Measurements from ENCODE around the gene ORM1. TPM values are rescaled to one million over a fixed set of nuclear protein-coding genes. Genes with fewer than 3 reads are reported as not detected.
"Not testable (repeated sequence)": the region's sequence is repeated elsewhere in the genome, so short reads cannot be mapped to it uniquely, and the experiment has no call there.

The ORM1 gene
- total RNA-seq, 1 experiment from 2014 or later = not detected

GRCh38 chr9:114333718-114334117 is 10.8 kb downstream of the ORM1 start:
- H3K27me3 Mint-ChIP-seq (ENCODE audit: insufficient read depth, unreplicated experiment); H3K9me3 Mint-ChIP-seq (ENCODE audit: unreplicated experiment); H3K4me3 Mint-ChIP-seq (ENCODE audit: unreplicated experiment); DNase-seq (ENCODE audit: unreplicated experiment); POLR2A ChIA-PET; H3K4me1 Mint-ChIP-seq (ENCODE audit: insufficient read depth, unreplicated experiment); H3K27ac Mint-ChIP-seq (ENCODE audit: low read depth, unreplicated experiment); H3K36me3 Mint-ChIP-seq (ENCODE audit: insufficient read depth, unreplicated experiment); BruUV-seq (replicated peaks); CTCF ChIA-PET; intact Hi-C loops (cut with micrococcal nuclease): not testable (repeated sequence)

GRCh38 chr9:114334490-114334889 is 11.6 kb downstream of the ORM1 start:
- Mint-ChIP-seq H3K27ac (ENCODE audit: low read depth, unreplicated experiment) (no peak overlapping the region), H3K27me3 (ENCODE audit: insufficient read depth, unreplicated experiment) (no peaks in the 10 kb centered on the region), H3K4me1 (ENCODE audit: insufficient read depth, unreplicated experiment) (no peaks in the 10 kb centered on the region), H3K9me3 (ENCODE audit: unreplicated experiment) (no peaks in the 10 kb centered on the region), H3K36me3 (ENCODE audit: insufficient read depth, unreplicated experiment) (no peaks in the 10 kb centered on the region), H3K4me3 (ENCODE audit: unreplicated experiment) (no peak overlapping the region)
- DNase-seq (ENCODE audit: unreplicated experiment) = no peak
- no TSS peak for BruUV-seq (replicated peaks)
- ChIA-PET CTCF (no interaction called here), POLR2A (no interaction called here)
- intact Hi-C loops (cut with micrococcal nuclease) = no loop called here
- TF ChIP-seq, protein P1, sequence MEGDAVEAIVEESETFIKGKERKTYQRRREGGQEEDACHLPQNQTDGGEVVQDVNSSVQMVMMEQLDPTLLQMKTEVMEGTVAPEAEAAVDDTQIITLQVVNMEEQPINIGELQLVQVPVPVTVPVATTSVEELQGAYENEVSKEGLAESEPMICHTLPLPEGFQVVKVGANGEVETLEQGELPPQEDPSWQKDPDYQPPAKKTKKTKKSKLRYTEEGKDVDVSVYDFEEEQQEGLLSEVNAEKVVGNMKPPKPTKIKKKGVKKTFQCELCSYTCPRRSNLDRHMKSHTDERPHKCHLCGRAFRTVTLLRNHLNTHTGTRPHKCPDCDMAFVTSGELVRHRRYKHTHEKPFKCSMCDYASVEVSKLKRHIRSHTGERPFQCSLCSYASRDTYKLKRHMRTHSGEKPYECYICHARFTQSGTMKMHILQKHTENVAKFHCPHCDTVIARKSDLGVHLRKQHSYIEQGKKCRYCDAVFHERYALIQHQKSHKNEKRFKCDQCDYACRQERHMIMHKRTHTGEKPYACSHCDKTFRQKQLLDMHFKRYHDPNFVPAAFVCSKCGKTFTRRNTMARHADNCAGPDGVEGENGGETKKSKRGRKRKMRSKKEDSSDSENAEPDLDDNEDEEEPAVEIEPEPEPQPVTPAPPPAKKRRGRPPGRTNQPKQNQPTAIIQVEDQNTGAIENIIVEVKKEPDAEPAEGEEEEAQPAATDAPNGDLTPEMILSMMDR (IDR thresholded peaks at IDR 0.05; ENCODE audit: unreplicated experiment) = no peak

GRCh38 chr9:114335745-114336144 is 12.8 kb downstream of the ORM1 start:
- H3K27me3 Mint-ChIP-seq (ENCODE audit: insufficient read depth, unreplicated experiment) = no peaks in the 10 kb centered on the region
- intact Hi-C loops (cut with micrococcal nuclease) = no loop called here
- no peak overlapping the region for H3K4me3 Mint-ChIP-seq (ENCODE audit: unreplicated experiment)
- H3K9me3 Mint-ChIP-seq (ENCODE audit: unreplicated experiment) = no peaks in the 10 kb centered on the region
- H3K36me3 Mint-ChIP-seq (ENCODE audit: insufficient read depth, unreplicated experiment) = peaks cover 1% of the 10 kb centered on the region
- ChIA-PET POLR2A (no interaction called here), CTCF (interaction anchor here (1.4 kb wide), 1 partner anchor 318 kb away, joined by 4 read pairs; no protein-coding TSS in a partner anchor)
- H3K27ac Mint-ChIP-seq (ENCODE audit: low read depth, unreplicated experiment) = no peak overlapping the region
- TF ChIP-seq, protein P1 (IDR thresholded peaks at IDR 0.05; ENCODE audit: unreplicated experiment) = no peak
- H3K4me1 Mint-ChIP-seq (ENCODE audit: insufficient read depth, unreplicated experiment) = no peaks in the 10 kb centered on the region
- BruUV-seq (replicated peaks) = no TSS peak
- no peak for DNase-seq (ENCODE audit: unreplicated experiment)

DNA sequence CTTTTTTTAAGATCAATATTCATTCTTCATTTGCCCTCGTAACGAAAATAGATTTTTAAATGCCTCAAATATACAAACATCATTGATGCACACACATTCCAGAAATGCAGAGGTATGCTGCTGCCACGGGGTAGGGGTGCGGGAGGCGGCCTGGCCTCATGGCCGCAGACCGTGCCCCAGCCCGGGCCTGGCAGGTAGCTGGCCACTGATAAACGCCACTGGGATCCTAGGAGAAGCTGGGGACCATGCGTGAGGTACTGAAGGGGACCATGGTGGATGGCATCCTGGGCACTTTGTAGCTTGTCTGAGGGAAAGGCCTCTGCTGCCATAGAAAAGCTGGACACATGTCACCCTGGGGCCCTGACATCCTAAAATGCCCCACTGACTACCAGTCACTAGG is 13.3 kb downstream of the ORM1 start:
- H3K27ac Mint-ChIP-seq (ENCODE audit: low read depth, unreplicated experiment) = no peak overlapping the region
- intact Hi-C loops (cut with micrococcal nuclease) = no loop called here
- POLR2A ChIA-PET = no interaction called here

More for the DNA sequence above, 13.3 kb downstream of the ORM1 start:
- Mint-ChIP-seq H3K27me3 (ENCODE audit: insufficient read depth, unreplicated experiment) (no peaks in the 10 kb centered on the region), H3K4me1 (ENCODE audit: insufficient read depth, unreplicated experiment) (no peaks in the 10 kb centered on the region), H3K36me3 (ENCODE audit: insufficient read depth, unreplicated experiment) (peaks cover 5% of the 10 kb centered on the region), H3K4me3 (ENCODE audit: unreplicated experiment) (no peak overlapping the region), H3K9me3 (ENCODE audit: unreplicated experiment) (no peaks in the 10 kb centered on the region)
- CTCF ChIA-PET = interaction anchor here (0.6 to 1.4 kb wide), 3 partner anchors 242 to 1827 kb away, joined by 3 to 4 read pairs (median 3); no protein-coding TSS in a partner anchor
- TF ChIP-seq, protein P1 (IDR thresholded peaks at IDR 0.05; ENCODE audit: unreplicated experiment) = no peak
- no peak for DNase-seq (ENCODE audit: unreplicated experiment)
- BruUV-seq (replicated peaks) = no TSS peak
